ENCODE results near the gene UBAP2.

UBAP2 gene

GRCh38 chr9:34089311-34089710 is 40.6 kb upstream of the UBAP2 start:
- no peak for DNase-seq (ENCODE audit: low read depth)
- H3K4me3 ChIP-seq (ENCODE audit: control insufficient read depth, low read depth, low read length) = no peak overlapping the region
- TF ChIP-seq, protein P1, sequence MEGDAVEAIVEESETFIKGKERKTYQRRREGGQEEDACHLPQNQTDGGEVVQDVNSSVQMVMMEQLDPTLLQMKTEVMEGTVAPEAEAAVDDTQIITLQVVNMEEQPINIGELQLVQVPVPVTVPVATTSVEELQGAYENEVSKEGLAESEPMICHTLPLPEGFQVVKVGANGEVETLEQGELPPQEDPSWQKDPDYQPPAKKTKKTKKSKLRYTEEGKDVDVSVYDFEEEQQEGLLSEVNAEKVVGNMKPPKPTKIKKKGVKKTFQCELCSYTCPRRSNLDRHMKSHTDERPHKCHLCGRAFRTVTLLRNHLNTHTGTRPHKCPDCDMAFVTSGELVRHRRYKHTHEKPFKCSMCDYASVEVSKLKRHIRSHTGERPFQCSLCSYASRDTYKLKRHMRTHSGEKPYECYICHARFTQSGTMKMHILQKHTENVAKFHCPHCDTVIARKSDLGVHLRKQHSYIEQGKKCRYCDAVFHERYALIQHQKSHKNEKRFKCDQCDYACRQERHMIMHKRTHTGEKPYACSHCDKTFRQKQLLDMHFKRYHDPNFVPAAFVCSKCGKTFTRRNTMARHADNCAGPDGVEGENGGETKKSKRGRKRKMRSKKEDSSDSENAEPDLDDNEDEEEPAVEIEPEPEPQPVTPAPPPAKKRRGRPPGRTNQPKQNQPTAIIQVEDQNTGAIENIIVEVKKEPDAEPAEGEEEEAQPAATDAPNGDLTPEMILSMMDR (IDR thresholded peaks at IDR 0.05; ENCODE audit: control insufficient read depth, insufficient read depth, low read depth, low read length, missing control alignments) = no peak

DNA sequence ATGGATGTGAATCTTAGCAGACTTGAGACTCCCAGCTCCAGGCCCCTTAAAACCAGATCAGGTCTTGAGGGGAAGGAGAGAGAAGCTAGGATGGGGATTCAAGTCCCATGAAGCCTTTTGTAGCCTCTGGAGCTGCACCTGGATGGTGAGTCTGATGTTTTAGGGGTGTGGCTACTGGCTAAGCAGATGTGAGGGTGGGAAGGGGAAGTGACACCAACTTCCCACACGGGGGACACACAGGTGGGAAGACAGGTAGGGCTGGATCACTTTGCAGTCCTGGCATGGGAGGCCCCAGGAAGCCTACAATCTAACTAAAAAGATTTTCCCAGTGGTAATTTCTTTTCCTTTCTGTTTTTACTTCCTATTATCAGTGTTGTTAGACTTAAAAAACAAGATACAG is 38.7 kb upstream of the UBAP2 start:
- TF ChIP-seq, protein P1 (IDR thresholded peaks at IDR 0.05; ENCODE audit: control insufficient read depth, insufficient read depth, low read depth, low read length, missing control alignments) = no peak
- no peak for DNase-seq (ENCODE audit: low read depth)
- no peak overlapping the region for H3K4me3 ChIP-seq (ENCODE audit: control insufficient read depth, low read depth, low read length)

- TF ChIP-seq, protein P1 (IDR thresholded peaks at IDR 0.05; ENCODE audit: control insufficient read depth, insufficient read depth, low read depth, low read length, missing control alignments) = no peak
- DNase-seq (ENCODE audit: low read depth) = no peak
- H3K4me3 ChIP-seq (ENCODE audit: control insufficient read depth, low read depth, low read length) = no peak overlapping the region
Measured at GRCh38 chr9:34086864-34087263, 38.2 kb upstream of the UBAP2 start.

DNA sequence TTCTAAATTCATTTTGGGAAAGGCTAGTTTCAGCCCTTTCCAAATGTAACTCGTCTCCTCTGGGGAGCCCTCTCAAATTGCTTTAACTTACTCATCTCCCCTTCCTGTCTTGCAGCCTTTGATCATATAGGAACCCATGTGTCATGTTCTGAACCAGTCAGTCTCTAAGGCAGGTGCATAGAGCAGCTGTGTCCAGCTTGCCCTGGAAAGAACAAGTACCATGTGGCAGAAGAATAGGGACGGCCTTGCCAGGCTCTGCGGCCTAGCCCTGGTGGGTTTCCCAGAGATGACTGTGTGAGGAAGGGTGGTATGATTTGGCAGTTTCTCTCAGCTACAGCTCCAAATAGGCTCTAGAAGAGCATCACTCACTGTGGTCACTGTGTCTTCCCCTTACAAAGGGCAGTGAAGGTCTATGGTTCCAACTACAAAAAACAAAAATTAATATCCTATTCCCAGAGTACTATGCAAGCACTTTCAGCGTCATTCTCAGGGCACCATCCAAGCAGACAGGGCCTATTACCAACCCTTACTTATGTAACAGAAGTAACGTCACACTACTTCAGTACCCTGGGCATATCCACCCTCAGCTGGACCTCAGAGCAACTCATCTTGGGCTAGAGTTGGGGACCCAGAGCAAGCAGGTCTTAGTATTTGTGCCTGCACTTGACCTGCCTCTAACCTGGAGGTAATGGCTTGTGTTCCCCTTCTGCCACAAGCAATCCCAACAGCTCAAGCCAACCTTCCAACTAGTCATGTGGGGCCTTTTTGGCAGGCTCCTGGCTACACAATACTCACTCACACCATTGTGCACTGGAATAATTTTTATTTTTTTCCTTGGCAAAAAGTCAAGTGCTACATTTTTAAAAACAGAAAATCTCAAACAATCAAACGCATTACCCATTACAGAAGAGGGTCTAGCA is 37.2 kb upstream of the UBAP2 start:
- TF ChIP-seq, protein P1 (IDR thresholded peaks at IDR 0.05; ENCODE audit: control insufficient read depth, insufficient read depth, low read depth, low read length, missing control alignments) = no peak
- no peak for DNase-seq (ENCODE audit: low read depth)

DNA sequence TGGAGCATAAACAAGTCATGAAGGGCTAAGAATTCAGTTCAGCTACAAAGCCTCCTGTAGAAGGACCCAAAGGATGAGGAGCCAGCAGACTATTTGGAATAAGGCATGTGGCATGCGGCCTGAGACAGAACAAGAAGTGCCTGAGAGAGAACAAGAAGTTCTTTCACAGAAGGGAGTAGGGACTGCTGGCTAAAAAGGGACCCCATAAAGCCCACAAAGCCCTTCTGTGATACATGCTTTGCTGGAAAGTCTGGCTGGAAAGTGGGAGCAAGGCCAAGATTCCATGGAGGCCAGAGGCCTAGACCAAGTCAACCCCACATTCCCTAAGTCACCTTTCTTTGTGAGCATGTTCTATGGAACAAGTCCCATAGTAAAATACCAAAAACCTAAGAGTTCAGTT is 35.9 kb upstream of the UBAP2 start:
- no peak overlapping the region for H3K4me3 ChIP-seq (ENCODE audit: control insufficient read depth, low read depth, low read length)
- TF ChIP-seq, protein P1 (IDR thresholded peaks at IDR 0.05; ENCODE audit: control insufficient read depth, insufficient read depth, low read depth, low read length, missing control alignments) = no peak
- DNase-seq (ENCODE audit: low read depth) = no peak

More for the DNA sequence above, 37.2 kb upstream of the UBAP2 start:
- no peak overlapping the region for H3K4me3 ChIP-seq (ENCODE audit: control insufficient read depth, low read depth, low read length)

DNA sequence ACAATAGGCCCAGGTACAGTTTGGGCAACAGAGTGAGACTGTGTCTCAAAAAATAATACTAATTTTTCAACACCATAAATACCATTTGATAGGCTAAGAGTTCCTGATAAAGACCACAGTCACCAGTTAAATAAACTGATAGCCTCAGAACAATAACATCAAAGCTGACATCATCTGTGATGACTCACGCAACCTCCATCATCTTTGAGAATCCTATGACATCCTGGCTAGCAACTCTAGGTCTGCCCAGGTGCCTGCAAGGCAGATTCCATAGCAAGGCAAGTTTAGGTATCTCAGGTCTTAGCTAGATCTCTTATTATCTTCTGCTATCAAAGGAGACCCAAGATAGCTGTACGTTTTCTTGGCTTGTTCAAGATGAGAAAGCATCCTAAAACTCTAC is 30.5 kb upstream of the UBAP2 start:
- no peak for DNase-seq (ENCODE audit: low read depth)

More for the DNA sequence above, 30.5 kb upstream of the UBAP2 start:
- TF ChIP-seq, protein P1 (IDR thresholded peaks at IDR 0.05; ENCODE audit: control insufficient read depth, insufficient read depth, low read depth, low read length, missing control alignments) = no peak
- H3K4me3 ChIP-seq (ENCODE audit: control insufficient read depth, low read depth, low read length) = no peak overlapping the region

All from AG09309 (cell line).